HL-60 (cell line): ENCODE measurements around the gene UPK1A.

Source experiments
- POLR2AphosphoS5 ChIP-seq: IDR thresholded peaks from 2 replicates; pipeline ENCODE4 v1.6.1; 2012; ENCODE audit warnings: low read depth
- TF ChIP-seq, protein P1 (sequence below): IDR thresholded peaks from one replicate; pipeline ENCODE4 v1.5.1; 2011; ENCODE audit warnings: low read length, control low read depth, inconsistent platforms; ENCODE audit not compliant: insufficient read depth

DNA sequence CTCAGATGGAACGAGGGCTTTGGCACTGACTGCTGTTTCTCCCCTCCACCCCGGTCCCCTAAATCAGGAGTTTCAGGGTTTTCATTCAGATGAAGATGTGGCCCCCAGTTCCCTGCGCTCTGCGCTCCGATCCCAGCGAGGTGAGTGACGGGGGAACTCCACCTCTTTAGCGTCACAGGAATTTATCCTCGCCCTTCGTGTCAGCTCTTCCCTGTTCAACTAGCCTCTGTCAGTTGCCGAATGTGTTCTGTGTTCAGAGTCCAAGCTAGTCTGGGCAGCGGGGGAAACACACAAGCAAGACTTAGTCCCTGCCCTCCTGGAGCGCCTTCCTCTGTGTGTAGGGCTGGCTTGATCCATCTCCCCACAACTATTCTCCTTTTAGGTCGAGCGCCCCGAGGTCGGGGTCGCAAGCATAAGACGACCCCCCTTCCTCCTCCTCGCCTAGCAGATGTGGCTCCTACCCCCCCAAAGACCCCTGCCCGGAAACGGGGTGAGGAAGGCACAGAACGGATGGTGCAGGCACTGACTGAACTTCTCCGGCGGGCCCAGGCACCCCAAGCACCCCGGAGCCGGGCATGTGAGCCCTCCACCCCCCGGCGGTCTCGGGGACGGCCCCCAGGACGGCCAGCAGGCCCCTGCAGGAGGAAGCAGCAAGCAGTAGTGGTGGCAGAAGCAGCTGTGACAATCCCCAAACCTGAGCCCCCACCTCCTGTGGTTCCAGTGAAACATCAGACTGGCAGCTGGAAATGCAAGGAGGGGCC lies 53.3 kb downstream of the UPK1A start:
- TF ChIP-seq, protein P1, sequence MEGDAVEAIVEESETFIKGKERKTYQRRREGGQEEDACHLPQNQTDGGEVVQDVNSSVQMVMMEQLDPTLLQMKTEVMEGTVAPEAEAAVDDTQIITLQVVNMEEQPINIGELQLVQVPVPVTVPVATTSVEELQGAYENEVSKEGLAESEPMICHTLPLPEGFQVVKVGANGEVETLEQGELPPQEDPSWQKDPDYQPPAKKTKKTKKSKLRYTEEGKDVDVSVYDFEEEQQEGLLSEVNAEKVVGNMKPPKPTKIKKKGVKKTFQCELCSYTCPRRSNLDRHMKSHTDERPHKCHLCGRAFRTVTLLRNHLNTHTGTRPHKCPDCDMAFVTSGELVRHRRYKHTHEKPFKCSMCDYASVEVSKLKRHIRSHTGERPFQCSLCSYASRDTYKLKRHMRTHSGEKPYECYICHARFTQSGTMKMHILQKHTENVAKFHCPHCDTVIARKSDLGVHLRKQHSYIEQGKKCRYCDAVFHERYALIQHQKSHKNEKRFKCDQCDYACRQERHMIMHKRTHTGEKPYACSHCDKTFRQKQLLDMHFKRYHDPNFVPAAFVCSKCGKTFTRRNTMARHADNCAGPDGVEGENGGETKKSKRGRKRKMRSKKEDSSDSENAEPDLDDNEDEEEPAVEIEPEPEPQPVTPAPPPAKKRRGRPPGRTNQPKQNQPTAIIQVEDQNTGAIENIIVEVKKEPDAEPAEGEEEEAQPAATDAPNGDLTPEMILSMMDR: no peak
- TF ChIP-seq POLR2AphosphoS5: no peak
